Measurements from ENCODE around the gene KCNS3.

DNA sequence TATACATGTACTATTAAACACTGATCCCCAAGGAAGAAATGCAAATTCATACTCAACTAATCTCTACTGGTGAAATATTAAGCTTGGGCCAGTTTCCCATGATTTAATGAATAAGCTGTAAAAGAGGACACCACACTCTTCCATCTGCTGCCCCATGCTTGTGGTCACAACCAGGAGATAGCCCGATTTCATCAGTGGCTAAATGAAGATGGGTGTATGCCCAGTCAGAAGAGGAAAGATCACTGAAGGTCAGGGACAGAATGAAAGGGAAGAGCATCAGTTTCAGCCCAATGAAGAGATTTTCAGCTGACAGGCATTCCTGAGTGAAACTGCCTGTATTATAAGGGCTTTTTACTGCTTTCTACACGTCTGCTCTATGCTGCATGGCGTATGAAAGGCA, 103.5 kb downstream of the KCNS3 start:
- TF ChIP-seq EP300 (IDR thresholded peaks at IDR 0.05): no peak
- TF ChIP-seq, protein P1, sequence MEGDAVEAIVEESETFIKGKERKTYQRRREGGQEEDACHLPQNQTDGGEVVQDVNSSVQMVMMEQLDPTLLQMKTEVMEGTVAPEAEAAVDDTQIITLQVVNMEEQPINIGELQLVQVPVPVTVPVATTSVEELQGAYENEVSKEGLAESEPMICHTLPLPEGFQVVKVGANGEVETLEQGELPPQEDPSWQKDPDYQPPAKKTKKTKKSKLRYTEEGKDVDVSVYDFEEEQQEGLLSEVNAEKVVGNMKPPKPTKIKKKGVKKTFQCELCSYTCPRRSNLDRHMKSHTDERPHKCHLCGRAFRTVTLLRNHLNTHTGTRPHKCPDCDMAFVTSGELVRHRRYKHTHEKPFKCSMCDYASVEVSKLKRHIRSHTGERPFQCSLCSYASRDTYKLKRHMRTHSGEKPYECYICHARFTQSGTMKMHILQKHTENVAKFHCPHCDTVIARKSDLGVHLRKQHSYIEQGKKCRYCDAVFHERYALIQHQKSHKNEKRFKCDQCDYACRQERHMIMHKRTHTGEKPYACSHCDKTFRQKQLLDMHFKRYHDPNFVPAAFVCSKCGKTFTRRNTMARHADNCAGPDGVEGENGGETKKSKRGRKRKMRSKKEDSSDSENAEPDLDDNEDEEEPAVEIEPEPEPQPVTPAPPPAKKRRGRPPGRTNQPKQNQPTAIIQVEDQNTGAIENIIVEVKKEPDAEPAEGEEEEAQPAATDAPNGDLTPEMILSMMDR (IDR thresholded peaks at IDR 0.05): no peak
